HG03039 (cell line): ENCODE measurements around the gene ITPR2.

Experiments
- ATAC-seq: cut with Tn5 transposase; IDR thresholded peaks from one replicate; pipeline ENCODE4 v1.9.1; 2021; ENCODE audit warnings: mild to moderate bottlenecking, moderate library complexity; ENCODE audit not compliant: unreplicated experiment

ITPR2 gene

GRCh38 chr12:26535826-26536225, 297.2 kb downstream of the ITPR2 start:
- no peak for ATAC-seq

- no peak for ATAC-seq
Observed at GRCh38 chr12:26534071-26534470, 298.9 kb downstream of the ITPR2 start.

- ATAC-seq = no peak
Observed at GRCh38 chr12:26533211-26533610, 299.8 kb downstream of the ITPR2 start.

DNA sequence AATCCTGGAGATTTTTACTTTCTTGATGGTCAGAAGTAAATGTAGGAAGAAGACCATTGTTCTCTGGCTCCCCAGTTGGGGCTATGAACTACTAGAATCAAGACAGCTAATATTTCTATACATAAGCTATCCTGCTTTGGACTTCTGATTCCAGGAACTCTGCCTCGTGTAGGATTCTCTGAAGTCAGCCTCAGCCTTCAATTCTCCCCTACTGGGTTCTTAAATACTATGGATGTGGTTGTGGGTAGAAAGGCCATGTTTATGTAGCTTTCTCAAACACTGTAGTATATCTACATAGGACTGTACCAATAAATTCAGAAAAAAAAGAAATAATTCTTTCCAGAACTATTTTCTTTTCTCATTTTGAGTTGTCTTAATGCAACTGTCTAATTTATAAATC, 302.5 kb downstream of the ITPR2 start:
- no peak for ATAC-seq

GRCh38 chr12:26528943-26529342, 304.1 kb downstream of the ITPR2 start:
- ATAC-seq = no peak

DNA sequence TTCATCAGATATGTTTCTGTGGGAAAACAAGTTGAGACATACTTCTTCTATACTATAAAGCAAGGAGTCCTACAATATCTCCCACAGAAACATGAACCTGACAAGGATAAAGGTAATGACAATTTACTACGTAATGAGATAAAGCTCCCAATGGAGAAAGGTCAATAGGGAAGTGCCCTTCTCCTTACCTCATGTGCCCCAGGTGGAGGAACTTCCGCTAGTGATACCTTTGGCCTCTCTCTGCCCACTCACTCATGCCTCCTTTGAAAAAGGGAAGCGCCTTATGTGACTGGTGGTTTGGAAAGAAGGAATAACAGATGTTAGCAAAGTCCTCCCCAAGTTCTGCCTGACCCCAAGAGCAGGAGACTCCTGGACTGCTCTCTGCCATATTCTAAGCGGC, 305.3 kb downstream of the ITPR2 start:
- ATAC-seq = no peak

DNA sequence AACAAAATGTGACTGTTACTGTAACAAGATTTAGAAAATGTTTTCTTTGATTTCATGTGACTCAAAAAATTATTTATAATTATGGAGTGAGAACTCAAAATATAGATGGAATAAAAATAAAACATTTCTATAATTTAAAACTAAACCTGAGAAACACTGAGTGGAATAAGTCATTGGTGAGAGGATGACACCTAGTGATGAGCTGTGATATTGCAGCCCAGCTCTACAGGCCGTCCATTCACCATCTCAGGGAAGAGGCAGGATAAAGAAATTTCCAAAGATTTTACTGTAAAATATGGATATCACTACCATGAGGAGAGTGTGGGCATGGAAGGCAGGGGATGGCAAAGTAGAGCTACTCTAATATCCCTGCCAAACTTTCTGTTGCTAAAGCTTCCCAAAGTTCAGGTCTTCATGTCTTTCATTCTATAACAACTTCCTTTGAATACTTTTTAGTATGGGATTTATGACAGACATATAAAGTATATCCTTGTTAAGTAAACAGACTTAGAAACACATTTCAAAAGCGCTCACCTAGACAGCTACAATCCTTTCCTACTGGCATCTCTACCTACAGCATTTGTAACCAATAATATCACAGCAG, 308.0 kb downstream of the ITPR2 start:
- no peak for ATAC-seq

DNA sequence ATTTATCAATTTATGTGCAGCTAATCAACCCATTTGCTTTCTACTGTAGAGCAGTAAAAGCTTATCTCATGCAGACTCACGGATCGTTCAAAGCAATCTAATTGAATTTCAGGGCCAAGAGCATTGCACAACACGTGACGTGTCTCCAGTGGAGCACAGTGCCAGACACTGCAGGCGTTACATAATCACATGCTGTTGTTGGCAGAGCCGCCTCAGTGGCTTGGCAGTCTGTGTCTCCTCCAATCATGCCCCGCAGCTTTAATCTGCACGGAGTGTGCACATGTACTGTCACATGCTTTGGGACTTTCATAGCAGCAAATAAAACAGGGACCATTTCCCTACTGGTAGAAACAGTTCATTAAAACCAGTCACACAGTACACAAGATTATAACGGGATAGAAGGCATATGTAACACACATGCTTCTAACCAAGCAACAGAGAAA, 309.3 kb downstream of the ITPR2 start:
- no peak for ATAC-seq

DNA sequence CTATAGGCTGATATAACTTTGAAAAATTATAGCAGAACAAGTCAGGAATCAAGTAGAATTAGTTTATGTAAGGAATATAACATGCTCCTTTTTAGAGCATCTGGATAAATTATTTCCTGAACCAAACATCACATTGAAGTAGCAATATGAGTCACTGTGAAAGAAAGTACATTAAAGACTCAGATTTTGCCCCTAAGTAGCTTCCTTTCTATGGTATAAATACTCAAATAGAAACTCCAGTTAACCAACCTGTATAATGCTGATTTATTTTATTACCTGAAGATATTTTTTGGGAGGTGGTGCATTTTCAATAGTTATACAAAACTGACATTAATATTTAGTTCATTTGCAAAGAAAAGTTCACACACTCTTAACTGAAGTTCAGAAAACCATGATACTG, 312.1 kb downstream of the ITPR2 start:
- no peak for ATAC-seq

DNA sequence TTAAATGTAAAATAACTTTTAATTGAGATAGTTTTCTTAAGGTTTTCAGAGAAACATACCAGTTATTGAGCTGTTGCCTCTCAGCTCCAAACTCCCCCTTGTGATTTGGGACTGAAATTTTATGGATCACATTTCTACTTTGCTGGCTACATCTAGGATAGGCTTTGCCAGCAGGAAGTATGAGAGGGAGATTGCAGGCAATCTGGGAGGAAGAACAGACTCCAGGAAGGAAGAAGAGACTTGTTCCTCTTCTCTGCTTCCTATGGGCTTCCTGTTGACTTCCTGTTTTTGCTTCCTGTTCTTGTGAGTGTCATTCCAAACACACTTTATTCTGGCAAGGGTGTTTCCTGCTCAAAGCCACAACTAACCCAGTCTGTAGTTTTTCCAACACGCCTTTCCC, 312.9 kb downstream of the ITPR2 start:
- ATAC-seq = no peak

- ATAC-seq = no peak
Observed at GRCh38 chr12:26519462-26519861, 313.5 kb downstream of the ITPR2 start.

DNA sequence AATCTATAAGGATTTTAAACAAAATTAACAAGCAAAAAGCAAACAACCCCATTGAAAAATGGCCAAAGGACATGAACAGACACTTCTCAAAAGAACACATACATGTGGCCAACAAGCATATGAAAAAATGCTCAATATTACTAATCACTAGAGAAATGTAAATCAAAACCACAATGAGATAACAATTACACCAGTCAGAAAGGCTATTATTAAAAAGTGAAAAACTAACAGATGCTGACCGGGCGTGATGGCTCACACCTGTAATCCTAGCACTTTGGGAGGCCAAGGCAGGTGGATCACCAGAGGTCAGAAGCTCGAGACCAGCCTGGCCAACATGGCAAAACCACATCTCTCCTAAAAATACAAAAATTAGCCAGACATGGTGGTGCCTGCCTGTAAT, 315.7 kb downstream of the ITPR2 start:
- ATAC-seq = peak; percentile 66

DNA sequence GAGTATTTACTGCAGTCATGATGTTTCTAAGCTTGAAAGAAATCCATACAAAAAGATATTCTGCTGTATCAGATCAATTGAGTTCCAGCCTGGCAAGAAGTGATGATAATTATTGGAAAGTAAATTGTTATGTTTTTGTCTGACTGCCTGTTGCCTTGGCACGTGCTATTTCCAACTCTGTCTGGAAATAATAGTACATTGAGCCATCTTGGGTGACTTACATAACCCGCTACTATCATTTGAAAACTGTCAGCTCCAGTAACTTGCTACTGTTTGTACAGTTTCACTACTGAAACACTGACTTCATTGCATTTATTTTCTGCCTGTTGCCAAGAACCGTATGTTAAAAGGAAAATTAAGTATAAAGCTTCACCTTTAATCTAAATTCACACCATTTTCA, 318.6 kb downstream of the ITPR2 start:
- ATAC-seq = no peak

DNA sequence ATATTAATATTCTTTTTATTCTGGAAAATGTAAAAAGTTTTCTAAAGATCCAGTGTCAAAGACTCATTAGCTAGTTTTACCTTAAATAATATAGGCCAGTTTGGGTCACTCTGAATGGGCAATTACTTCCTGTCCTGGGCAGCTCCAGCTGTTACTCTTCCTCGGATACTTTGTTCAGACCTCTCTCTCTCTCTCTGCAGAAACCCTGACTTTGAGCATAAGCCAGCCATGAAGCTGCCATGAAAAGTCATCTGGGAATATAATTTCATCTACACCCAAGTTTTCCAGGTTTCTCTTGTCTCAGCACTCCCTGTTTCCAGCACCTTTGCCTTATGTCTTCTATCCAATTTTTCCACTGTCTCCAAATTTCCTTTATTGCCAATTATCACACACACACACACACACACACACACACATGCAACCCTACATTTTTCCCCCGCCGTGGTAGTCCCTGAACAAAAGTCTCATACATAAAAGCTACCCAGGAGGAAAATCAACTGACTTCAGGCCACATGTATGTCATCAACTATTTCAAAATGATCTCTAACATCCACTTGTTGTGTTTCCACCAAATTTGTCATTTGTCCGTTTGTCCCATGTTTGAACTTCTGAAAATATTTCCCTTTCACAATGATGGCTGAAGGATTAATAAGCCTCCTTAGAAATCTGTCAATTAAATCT, 319.5 kb downstream of the ITPR2 start:
- no peak for ATAC-seq

GRCh38 chr12:26512213-26512612, 320.8 kb downstream of the ITPR2 start:
- no peak for ATAC-seq

DNA sequence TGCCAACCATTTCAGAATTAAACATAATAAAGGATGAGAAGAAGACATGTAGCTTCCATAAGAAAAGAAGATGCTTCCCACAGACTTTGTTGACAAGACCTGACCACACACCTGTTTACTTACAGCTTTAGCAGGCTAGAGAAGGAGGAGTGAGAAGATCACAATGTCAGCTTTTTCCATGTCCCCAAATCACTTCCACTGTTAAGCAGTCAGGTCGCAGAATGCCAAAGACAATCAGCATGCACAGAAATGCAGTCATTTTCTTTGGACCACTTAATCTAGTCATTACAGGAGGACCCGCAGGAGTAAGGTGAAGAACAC, 322.7 kb downstream of the ITPR2 start:
- no peak for ATAC-seq

GRCh38 chr12:26507613-26508012, 325.4 kb downstream of the ITPR2 start:
- ATAC-seq = no peak

DNA sequence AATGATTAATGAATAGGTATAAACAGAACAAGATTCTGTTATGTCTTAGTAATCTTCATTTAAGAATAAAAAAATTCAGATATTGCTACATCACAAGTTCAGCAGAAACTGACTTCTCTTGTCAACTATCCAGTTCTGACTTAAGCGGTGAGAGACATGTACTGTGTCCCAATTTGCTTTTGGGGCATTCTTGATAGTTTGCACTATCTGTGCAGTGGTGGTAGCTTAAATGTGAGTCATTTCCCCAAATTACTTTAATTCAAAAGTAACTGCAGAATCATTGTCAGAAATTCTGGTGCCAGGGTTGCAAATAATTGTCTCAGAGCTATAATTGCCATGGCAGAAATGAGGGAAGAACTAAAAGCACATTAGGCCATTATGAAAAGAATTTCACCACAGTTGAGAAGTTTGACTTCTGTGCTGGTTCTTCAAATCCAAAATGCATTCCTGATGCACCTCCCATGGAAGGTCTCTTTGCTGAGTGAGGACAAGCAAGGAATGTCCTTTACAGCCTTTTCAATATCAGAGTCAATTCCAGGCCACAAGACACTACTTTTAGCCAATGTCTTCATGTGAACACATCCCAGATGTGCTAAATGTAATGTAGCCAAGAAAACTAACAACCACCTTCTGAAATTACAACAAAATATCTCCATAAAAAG, 332.9 kb downstream of the ITPR2 start:
- ATAC-seq = no peak

GRCh38 chr12:26496170-26496569, 336.8 kb downstream of the ITPR2 start:
- ATAC-seq = no peak

GRCh38 chr12:26493656-26494055, 339.3 kb downstream of the ITPR2 start:
- no peak for ATAC-seq

- ATAC-seq = no peak
Observed at GRCh38 chr12:26492406-26492805, 340.6 kb downstream of the ITPR2 start.

DNA sequence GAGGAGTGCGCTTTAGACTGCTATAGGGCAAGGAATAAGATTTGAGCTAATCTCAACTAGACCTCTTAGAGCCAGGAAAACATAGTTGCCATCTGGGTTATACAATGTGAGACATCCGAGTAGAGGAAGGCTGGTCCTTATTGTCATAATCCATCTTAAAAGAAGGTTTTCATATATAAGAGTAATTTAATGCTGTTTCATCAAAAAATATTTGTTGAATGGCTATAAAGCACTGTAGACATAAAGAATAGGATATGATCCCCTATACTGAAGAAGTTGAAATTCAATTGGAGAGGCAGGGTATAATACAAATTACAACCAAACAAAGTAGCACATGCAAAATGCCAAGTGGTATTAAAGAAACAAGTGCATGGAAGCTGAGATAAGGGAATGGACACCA, 343.1 kb downstream of the ITPR2 start:
- no peak for ATAC-seq

- no peak for ATAC-seq
Observed at GRCh38 chr12:26488351-26488750, 344.6 kb downstream of the ITPR2 start.
